ENCODE results near the gene PCDHB14. TPM values are rescaled to one million over a fixed set of nuclear protein-coding genes. Genes with fewer than 3 reads are reported as not detected.
A peak's percentile ranks its signal among the peaks of the same experiment; 100 is the strongest.
"Not testable (repeated sequence)": the region's sequence is repeated elsewhere in the genome, so short reads cannot be mapped to it uniquely, and the experiment has no call there.

Gene PCDHB14
- polyA plus RNA-seq, 3 donors = not detected

GRCh38 chr5:141186897-141187512 lies 36.1 kb upstream of the PCDHB14 start, which contains the start of gene PCDHB9:
Gene PCDHB9, plus strand, starts transcription at chr5:141187161. Its CDS starts 158 bp downstream, at chr5:141187319.
- no peaks in the 10 kb centered on the region for H3K36me3 Mint-ChIP-seq
- peaks cover 2 to 39% of the 10 kb centered on the region in 2 donors for H3K27me3 ChIP-seq (ENCODE audit: control insufficient read depth in 2 of 2, insufficient read depth in 2 of 2, low read length in 2 of 2)
- no peak within 1 kb of the TSS for H3K4me3 ChIP-seq (replicated peaks in 1 of 3; ENCODE audit: low read depth in 2 of 3, low read length in 3 of 3)
- intact Hi-C loops (cut with micrococcal nuclease) = no loop called here
- no peak within 1 kb of the TSS for H3K4me2 ChIP-seq (replicated peaks; ENCODE audit: extremely low read depth, low read length, poor library complexity, severe bottlenecking)
- no peaks in the 10 kb centered on the region for H3K4me1 ChIP-seq (ENCODE audit: control insufficient read depth in 1 of 2, insufficient read depth in 2 of 2, low read length in 2 of 2)
- H3K9me3 Mint-ChIP-seq = peaks cover 17 to 65% (median 59%) of the 10 kb centered on the region in 7 donors
- H2AFZ ChIP-seq (ENCODE audit: insufficient read depth, low read depth, low read length, poor library complexity, severe bottlenecking) = no peak within 1 kb of the TSS
- no peaks in the 10 kb centered on the region for H3K79me2 ChIP-seq (ENCODE audit: insufficient read depth, low read length)
- H4K20me1 ChIP-seq (ENCODE audit: insufficient read depth, low read length) = no peaks in the 10 kb centered on the region
- H3K9ac ChIP-seq (ENCODE audit: insufficient read depth, low read length, poor library complexity, severe bottlenecking) = no peak within 1 kb of the TSS
- DNase-seq = no peak
- no peak within 1 kb of the TSS for H3K27ac Mint-ChIP-seq
- no peak for TF ChIP-seq CTCF (IDR thresholded peaks at IDR 0.05)
- H3K4me1 Mint-ChIP-seq = no peaks in the 10 kb centered on the region
- no peaks in the 10 kb centered on the region for H3K36me3 ChIP-seq (replicated peaks in 1 of 2; ENCODE audit: control insufficient read depth in 1 of 2, insufficient read depth in 2 of 2, low read length in 2 of 2)
- H3K27ac ChIP-seq (ENCODE audit: low read depth in 1 of 2, low read length in 2 of 2) = no peak within 1 kb of the TSS
- H3K27me3 Mint-ChIP-seq (ENCODE audit: low read depth in 3 of 3) = peaks cover 10 to 50% (median 33%) of the 10 kb centered on the region in 3 donors
- WGBS (ENCODE audit: insufficient coverage) = 4% methylated on average over 4 of the region's 9 CpGs
- H3K4me3 Mint-ChIP-seq = no peak within 1 kb of the TSS
- peaks cover 44 to 57% of the 10 kb centered on the region in 2 donors for H3K9me3 ChIP-seq (replicated peaks in 1 of 2; ENCODE audit: control insufficient read depth in 1 of 2, insufficient read depth in 1 of 2, low read length in 2 of 2)

- H3K9ac ChIP-seq (ENCODE audit: insufficient read depth, low read length, poor library complexity, severe bottlenecking); H3K4me3 Mint-ChIP-seq: not testable (repeated sequence)
- 29% methylated on average over 13 of the region's 37 CpGs for WGBS (ENCODE audit: insufficient coverage)
Observed at GRCh38 chr5:141188682-141189081, 34.5 kb upstream of the PCDHB14 start.

GRCh38 chr5:141189131-141189530 lies 34.0 kb upstream of the PCDHB14 start:
- peaks cover 18 to 66% (median 58%) of the 10 kb centered on the region in 7 donors for H3K9me3 Mint-ChIP-seq
- H3K36me3 Mint-ChIP-seq; H3K9ac ChIP-seq (ENCODE audit: insufficient read depth, low read length, poor library complexity, severe bottlenecking): not testable (repeated sequence)

More at GRCh38 chr5:141188682-141189081, 34.5 kb upstream of the PCDHB14 start:
- H3K27ac Mint-ChIP-seq; DNase-seq; H2AFZ ChIP-seq (ENCODE audit: insufficient read depth, low read depth, low read length, poor library complexity, severe bottlenecking); intact Hi-C loops (cut with micrococcal nuclease); H3K36me3 ChIP-seq (replicated peaks in 1 of 2; ENCODE audit: control insufficient read depth in 1 of 2, insufficient read depth in 2 of 2, low read length in 2 of 2); H3K4me3 ChIP-seq (replicated peaks in 1 of 3; ENCODE audit: low read depth in 2 of 3, low read length in 3 of 3); H3K27ac ChIP-seq (ENCODE audit: low read depth in 1 of 2, low read length in 2 of 2); H3K4me2 ChIP-seq (replicated peaks; ENCODE audit: extremely low read depth, low read length, poor library complexity, severe bottlenecking); H3K4me1 Mint-ChIP-seq; H3K79me2 ChIP-seq (ENCODE audit: insufficient read depth, low read length); H3K4me1 ChIP-seq (ENCODE audit: control insufficient read depth in 1 of 2, insufficient read depth in 2 of 2, low read length in 2 of 2); H4K20me1 ChIP-seq (ENCODE audit: insufficient read depth, low read length); H3K36me3 Mint-ChIP-seq: not testable (repeated sequence)
- Histone ChIP-seq H3K9me3 (replicated peaks in 1 of 2; ENCODE audit: control insufficient read depth in 1 of 2, insufficient read depth in 1 of 2, low read length in 2 of 2) (peaks cover 36 to 52% of the 10 kb centered on the region in 2 donors), H3K27me3 (ENCODE audit: control insufficient read depth in 2 of 2, insufficient read depth in 2 of 2, low read length in 2 of 2) (peaks cover 2 to 33% of the 10 kb centered on the region in 2 donors)
- Mint-ChIP-seq H3K9me3 (peaks cover 18 to 65% (median 57%) of the 10 kb centered on the region in 7 donors), H3K27me3 (ENCODE audit: low read depth in 3 of 3) (peaks cover 10 to 44% (median 37%) of the 10 kb centered on the region in 3 donors)

More at GRCh38 chr5:141189131-141189530, 34.0 kb upstream of the PCDHB14 start:
- H3K4me1 Mint-ChIP-seq; H3K4me1 ChIP-seq (ENCODE audit: control insufficient read depth in 1 of 2, insufficient read depth in 2 of 2, low read length in 2 of 2); H2AFZ ChIP-seq (ENCODE audit: insufficient read depth, low read depth, low read length, poor library complexity, severe bottlenecking); DNase-seq; H3K36me3 ChIP-seq (replicated peaks in 1 of 2; ENCODE audit: control insufficient read depth in 1 of 2, insufficient read depth in 2 of 2, low read length in 2 of 2); intact Hi-C loops (cut with micrococcal nuclease); H3K4me3 ChIP-seq (replicated peaks in 1 of 3; ENCODE audit: low read depth in 2 of 3, low read length in 3 of 3); H3K4me2 ChIP-seq (replicated peaks; ENCODE audit: extremely low read depth, low read length, poor library complexity, severe bottlenecking); H3K27ac ChIP-seq (ENCODE audit: low read depth in 1 of 2, low read length in 2 of 2); H3K27ac Mint-ChIP-seq; H3K79me2 ChIP-seq (ENCODE audit: insufficient read depth, low read length); H4K20me1 ChIP-seq (ENCODE audit: insufficient read depth, low read length): not testable (repeated sequence)
- peak overlapping the region in 1 of 2 donors; percentile 39 for H3K4me3 Mint-ChIP-seq
- peaks cover 10 to 43% (median 37%) of the 10 kb centered on the region in 3 donors for H3K27me3 Mint-ChIP-seq (ENCODE audit: low read depth in 3 of 3)
- 21% methylated on average over 9 of the region's 35 CpGs for WGBS (ENCODE audit: insufficient coverage)
- peaks cover 36 to 50% of the 10 kb centered on the region in 2 donors for H3K9me3 ChIP-seq (replicated peaks in 1 of 2; ENCODE audit: control insufficient read depth in 1 of 2, insufficient read depth in 1 of 2, low read length in 2 of 2)
- peaks cover 2 to 32% of the 10 kb centered on the region in 2 donors for H3K27me3 ChIP-seq (ENCODE audit: control insufficient read depth in 2 of 2, insufficient read depth in 2 of 2, low read length in 2 of 2)

Measured in CD14-positive monocyte (primary cell).